Measurements from ENCODE around the gene CDKN3.
"Not testable (repeated sequence)": the region's sequence is repeated elsewhere in the genome, so short reads cannot be mapped to it uniquely, and the experiment has no call there.

CDKN3 gene

DNA sequence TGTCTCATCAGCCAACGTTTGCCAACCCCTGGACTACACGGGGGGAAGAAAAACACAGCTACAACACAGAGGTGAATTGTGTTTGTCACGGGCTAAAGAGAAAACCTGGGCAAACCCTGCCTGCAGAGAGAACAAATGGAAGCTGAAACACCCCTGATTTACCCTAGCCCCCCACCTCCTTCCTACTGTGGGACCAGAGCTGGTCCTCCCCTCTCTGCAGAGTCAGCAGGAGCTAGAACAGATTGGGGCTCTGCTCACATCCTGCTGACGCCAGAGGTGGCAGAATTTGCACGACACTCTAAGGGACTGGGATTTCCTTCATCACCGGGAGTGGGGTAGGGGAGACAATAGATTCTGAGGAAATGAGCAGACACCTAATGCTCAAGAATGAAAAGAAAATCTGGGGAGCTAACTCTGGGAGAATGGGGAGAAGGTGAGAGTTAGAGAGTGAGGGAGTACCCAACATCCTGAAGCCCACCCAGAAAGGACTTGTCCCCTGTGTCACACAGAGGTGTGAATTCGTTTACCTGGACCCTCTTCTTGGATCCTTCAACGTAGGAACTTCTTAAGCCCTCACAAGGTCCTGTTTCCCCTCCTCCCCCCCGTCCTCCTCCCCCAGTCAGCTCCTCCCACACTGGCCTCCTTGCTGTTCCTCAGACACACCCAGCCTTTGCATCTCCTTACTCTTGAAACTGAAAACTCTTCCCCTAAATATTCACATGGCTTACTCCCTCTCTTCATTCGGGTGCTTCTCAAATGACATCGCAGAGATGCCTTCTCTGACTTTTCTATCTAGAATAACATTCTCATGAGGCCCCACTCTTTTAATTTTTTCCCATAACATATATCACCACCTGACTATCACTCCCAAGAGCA is 26.2 kb upstream of the CDKN3 start:
- DNase-seq = no peak

GRCh38 chr14:54374117-54374884 is 22.5 kb upstream of the CDKN3 start:
- DNase-seq = no peak

DNA sequence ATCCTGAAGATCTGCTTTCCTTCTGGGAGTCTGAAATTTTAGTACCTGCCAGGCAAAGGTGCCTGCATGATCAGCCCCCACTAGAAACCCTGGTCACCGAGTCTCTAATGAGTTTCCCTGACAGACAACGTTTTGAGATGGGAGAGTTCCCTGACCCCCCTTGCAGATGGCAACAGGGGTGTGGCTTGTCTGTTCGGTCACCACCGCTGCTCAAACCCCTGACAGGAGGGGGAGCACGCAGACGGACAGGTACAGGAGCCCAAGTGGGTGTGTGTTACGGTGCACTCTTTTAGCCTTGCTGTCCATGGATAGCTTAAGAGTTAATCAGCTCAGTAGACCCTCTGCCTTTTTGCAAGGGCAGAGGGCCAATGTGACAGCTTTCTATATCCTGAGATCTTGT is 19.3 kb upstream of the CDKN3 start:
- no peak for DNase-seq

DNA sequence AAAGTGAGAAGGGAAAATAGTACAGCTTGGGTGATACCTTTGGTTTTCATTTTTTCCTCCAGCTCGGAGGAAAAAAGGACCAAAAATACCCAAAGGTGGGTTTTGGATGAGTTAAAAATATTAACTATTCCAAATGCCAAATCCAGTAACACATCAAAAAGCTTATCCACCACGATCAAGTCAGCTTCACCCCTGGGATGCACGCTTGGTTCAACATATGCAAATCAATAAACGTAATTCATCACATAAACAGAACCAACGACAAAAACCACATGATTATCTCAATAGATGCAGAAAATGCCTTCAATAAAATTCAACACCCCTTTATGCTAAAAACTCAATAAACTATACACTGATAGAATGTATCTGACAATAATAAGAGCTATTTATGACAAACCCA is 17.9 kb upstream of the CDKN3 start:
- not testable (repeated sequence) for DNase-seq

GRCh38 chr14:54380558-54380957 is 16.2 kb upstream of the CDKN3 start:
- not testable (repeated sequence) for DNase-seq

DNA sequence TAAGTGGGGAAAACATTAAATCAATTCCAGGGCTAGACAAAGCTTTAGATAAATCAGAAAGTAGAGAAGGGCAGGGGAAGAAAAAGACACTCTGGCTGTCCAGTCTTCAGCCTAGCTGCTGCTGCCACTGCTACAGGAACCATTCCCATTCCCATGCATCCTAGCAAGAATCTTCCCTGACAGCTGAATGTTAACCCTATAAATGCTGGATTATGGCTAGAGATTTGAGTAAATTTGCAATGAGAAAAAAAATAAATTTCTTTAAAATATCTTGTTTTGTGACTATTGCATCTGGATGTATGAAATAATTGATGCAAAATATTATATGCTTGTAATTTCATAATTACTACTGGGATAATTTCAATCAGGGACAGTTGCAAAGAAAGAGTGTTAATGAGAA is 15.0 kb upstream of the CDKN3 start:
- no peak for DNase-seq

- no peak for DNase-seq
Observed at GRCh38 chr14:54383835-54384234, 13.0 kb upstream of the CDKN3 start.

GRCh38 chr14:54385556-54385955 is 11.3 kb upstream of the CDKN3 start:
- DNase-seq = no peak

DNA sequence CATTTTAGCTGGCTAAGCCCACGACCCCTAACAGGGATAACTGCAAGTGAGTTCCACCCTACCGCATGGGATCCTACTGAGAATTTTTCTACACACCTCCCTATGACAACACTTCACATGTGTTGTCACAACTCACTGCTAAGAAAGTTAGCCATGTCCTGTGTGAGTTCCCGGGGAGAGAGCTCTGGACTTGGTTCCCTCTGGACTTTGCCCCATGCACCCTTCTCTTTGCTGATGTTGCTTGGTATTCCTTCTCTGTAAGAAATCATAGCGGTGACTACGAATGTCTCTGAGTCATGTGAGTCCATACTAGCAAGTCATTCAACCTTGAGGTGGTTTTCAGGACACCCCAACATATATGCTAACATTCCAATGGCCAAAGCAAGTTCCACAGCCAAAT is 9.5 kb upstream of the CDKN3 start:
- no peak for DNase-seq

GRCh38 chr14:54392131-54392859 is 4.5 kb upstream of the CDKN3 start:
- no peak for DNase-seq

DNA sequence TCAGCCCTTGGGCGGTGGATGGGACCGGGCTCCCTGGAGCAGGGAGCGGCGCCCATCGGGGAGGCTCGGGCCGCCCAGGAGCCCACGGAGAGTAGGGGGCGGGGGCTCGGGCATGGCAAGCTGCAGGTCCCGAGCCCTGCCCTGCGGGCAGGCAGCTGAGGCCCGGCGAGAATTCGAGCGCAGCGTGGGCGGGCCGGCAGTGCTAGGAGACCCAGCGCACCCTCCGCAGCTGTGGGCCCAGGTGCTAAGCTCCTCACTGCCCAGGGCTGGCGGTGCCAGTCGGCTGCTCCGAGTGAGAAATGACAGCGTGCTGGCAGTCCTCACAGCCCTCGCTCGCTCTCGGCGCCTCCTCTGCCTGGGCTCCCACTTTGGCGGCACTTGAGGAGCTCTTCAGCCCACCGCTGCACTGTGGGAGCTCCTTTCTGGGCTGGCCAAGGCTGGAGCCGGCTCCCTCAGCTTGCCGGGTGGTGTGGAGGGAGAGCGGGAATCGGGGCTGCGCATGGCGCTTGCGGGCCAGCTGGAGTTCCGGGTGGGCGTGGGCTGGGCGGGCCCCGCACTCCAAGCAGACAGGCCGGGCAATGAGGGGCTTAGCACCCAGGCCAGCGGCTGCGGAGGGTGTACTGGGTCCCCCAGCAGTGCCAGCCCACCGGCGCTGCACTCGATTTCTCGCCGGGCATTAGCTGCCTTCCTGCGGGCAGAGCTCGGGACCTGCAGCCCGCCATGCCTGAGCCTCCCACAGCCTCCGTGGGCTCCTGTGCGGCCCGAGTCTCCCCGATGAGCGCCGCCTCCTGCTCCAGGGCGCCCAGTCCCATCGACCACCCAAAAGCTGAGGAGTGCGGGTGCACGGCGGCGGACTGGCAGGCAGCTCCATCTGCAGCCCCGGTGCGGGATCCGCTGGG is 3.6 kb upstream of the CDKN3 start:
- DNase-seq = not testable (repeated sequence)

- DNase-seq = no peak
Observed at GRCh38 chr14:54394596-54394995, 2.2 kb upstream of the CDKN3 start.

- no peak for DNase-seq
Observed at GRCh38 chr14:54395284-54395683, 1.5 kb upstream of the CDKN3 start.

- DNase-seq = no peak
Observed at GRCh38 chr14:54395716-54396115, 1.1 kb upstream of the CDKN3 start.

DNA sequence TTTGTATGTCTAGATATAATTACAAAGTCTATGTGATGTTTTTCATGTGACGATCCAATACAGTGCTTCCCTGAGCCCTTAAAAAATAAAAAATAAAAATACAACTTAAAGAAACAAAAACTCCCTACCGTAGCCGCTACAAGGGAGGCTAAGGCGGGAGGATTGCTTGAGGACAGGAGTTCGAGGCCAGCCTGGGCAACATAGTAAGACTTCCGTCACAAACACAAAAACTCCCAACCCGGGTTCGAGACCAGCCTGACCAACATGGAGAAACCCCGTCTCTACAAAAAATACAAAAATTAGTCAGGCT is 669 bp upstream of the CDKN3 start:
- DNase-seq = no peak

- DNase-seq = no peak
Observed at GRCh38 chr14:54399560-54399959, 2.8 kb downstream of the CDKN3 start.

- not testable (repeated sequence) for DNase-seq
Observed at GRCh38 chr14:54403401-54404005, 6.7 kb downstream of the CDKN3 start.

- DNase-seq = no peak
Observed at GRCh38 chr14:54410215-54410614, 13.4 kb downstream of the CDKN3 start.

DNA sequence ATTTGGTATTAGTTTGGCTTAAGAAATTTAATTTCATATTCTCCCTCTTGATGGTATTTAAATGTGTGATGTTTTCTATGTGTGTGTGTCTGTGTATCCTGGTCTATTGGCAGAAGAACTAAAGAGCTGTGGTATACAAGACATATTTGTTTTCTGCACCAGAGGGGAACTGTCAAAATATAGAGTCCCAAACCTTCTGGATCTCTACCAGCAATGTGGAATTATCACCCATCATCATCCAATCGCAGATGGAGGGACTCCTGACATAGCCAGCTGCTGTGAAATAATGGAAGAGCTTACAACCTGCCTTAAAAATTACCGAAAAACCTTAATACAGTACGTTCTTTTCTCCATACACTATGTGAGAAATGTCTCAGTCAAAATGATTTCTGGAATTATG is 14.6 kb downstream of the CDKN3 start:
- no peak for DNase-seq

DNA sequence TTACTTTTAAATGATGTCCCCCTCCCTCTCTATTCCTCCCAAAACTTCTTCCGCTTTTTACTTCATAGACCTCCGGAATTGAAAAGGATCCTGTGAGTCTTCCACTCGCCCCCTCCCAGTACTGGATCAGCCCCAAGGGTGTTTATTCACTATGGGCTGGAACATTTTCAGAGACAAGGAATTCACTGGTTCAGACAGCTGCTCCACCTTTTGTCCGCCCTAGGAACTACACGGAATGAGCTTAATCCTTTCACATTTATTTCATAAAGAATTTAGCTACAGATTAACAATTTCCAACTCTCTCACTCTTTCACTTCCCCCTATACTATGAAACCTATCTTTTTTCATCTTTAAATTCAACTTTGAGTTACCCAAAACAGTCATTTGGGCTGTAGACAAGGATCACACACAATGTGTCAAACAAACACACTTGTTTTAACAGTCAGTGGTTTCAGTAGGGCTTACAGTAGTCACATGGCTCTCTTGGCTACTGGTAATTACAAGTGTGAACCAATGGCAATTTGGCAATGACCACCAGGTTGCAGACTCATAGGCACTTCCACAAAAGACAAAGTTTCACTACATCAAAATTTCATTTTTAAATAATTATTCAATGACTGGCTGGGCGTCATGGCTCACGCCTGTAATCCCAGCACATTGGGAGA is 23.8 kb downstream of the CDKN3 start:
- DNase-seq = no peak

DNA sequence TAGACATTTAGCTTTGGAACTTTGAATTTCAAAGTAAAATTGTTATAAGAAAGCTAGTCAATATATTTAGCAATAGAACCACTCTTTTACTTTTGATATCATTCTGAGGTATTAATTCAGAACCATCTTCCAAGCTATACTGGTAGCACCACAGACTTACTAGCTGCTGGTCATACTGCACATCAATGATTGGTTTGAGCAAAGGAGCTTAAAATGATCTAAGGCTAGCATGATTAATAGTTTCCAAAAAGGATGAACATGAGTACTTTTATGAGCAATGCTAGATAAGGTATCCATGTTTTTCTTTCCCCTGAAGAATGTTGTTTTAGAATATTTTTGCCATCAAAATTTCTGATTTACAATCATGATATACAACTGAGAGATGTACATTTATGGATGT is 27.2 kb downstream of the CDKN3 start:
- DNase-seq = no peak

DNA sequence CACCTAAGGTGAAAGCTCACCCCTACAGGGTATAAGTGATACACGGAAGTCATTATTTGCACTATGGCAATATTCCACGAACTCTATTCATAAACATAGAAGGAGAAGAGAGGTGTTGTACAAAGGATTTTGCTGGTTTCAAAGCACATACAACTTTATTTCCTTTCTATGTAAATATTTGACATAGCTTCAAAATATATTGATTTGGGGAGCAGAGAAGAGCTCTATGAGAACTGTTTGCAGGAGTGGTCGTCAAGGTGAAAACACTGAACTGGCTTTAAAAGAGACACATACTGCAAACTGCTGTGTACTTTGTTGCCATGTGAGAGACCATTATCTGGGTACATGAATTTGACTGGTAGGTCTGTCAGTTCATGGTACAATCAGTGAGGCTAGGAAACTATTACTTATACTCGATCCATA is 27.7 kb downstream of the CDKN3 start:
- no peak for DNase-seq
